ENCODE measurements around the gene COX4I1. TPM values are rescaled to one million over a fixed set of nuclear protein-coding genes. Genes with fewer than 3 reads are reported as not detected.

COX4I1 gene
- polyA plus RNA-seq, 1 experiment = 828 TPM

- no peak for TF ChIP-seq CTCF (IDR thresholded peaks at IDR 0.05; ENCODE audit: low read depth, low read length)
- DNase-seq (ENCODE audit: low read depth, low spot score) = no peak
- Histone ChIP-seq H3K27ac (ENCODE audit: low read depth, low read length) (no peak overlapping the region), H3K27me3 (ENCODE audit: control insufficient read depth, insufficient read depth, low read length) (peaks cover 65% of the 10 kb centered on the region), H3K9me3 (ENCODE audit: control insufficient read depth, insufficient read depth, low read length) (peaks cover 4% of the 10 kb centered on the region), H3K4me3 (ENCODE audit: low read depth, low read length) (no peak overlapping the region)
- ChIA-PET CTCF (no interaction called here), POLR2A (no interaction called here)
Measured at GRCh38 chr16:85843471-85844168, 44.1 kb downstream of the COX4I1 start.

- Histone ChIP-seq H3K9me3 (ENCODE audit: control insufficient read depth, insufficient read depth, low read length) (peaks cover 4% of the 10 kb centered on the region), H3K4me3 (ENCODE audit: low read depth, low read length) (no peak overlapping the region), H3K27me3 (ENCODE audit: control insufficient read depth, insufficient read depth, low read length) (peaks cover 62% of the 10 kb centered on the region), H3K27ac (ENCODE audit: low read depth, low read length) (no peak overlapping the region)
- no peak for DNase-seq (ENCODE audit: low read depth, low spot score)
- CTCF ChIA-PET = interaction anchor here (1.6 kb wide), 1 partner anchor 23 kb away, joined by 5 read pairs; no protein-coding TSS in a partner anchor
- POLR2A ChIA-PET = no interaction called here
- no peak for TF ChIP-seq CTCF (IDR thresholded peaks at IDR 0.05; ENCODE audit: low read depth, low read length)
Measured at GRCh38 chr16:85844169-85844481, 44.6 kb downstream of the COX4I1 start.

GRCh38 chr16:85844786-85845185 lies 45.3 kb downstream of the COX4I1 start:
- TF ChIP-seq CTCF (IDR thresholded peaks at IDR 0.05; ENCODE audit: low read depth, low read length) = no peak
- H3K27me3 ChIP-seq (ENCODE audit: control insufficient read depth, insufficient read depth, low read length) = peaks cover 68% of the 10 kb centered on the region
- DNase-seq (ENCODE audit: low read depth, low spot score) = no peak
- CTCF ChIA-PET = interaction anchor here (0.6 to 1.6 kb wide), 3 partner anchors 23 to 559 kb away, joined by 3 to 5 read pairs (median 3); no protein-coding TSS in a partner anchor
- peaks cover 4% of the 10 kb centered on the region for H3K9me3 ChIP-seq (ENCODE audit: control insufficient read depth, insufficient read depth, low read length)
- POLR2A ChIA-PET = no interaction called here
- no peak overlapping the region for H3K4me3 ChIP-seq (ENCODE audit: low read depth, low read length)
- H3K27ac ChIP-seq (ENCODE audit: low read depth, low read length) = no peak overlapping the region

GRCh38 chr16:85845266-85845665 lies 45.8 kb downstream of the COX4I1 start:
- POLR2A ChIA-PET = no interaction called here

More at GRCh38 chr16:85845266-85845665, 45.8 kb downstream of the COX4I1 start:
- Histone ChIP-seq H3K4me3 (ENCODE audit: low read depth, low read length) (no peak overlapping the region), H3K27me3 (ENCODE audit: control insufficient read depth, insufficient read depth, low read length) (peaks cover 71% of the 10 kb centered on the region), H3K27ac (ENCODE audit: low read depth, low read length) (no peak overlapping the region), H3K9me3 (ENCODE audit: control insufficient read depth, insufficient read depth, low read length) (peaks cover 4% of the 10 kb centered on the region)
- CTCF ChIA-PET = interaction anchor here (0.6 to 1.6 kb wide), 3 partner anchors 24 to 559 kb away, joined by 3 to 5 read pairs (median 3); no protein-coding TSS in a partner anchor
- no peak for TF ChIP-seq CTCF (IDR thresholded peaks at IDR 0.05; ENCODE audit: low read depth, low read length)
- no peak for DNase-seq (ENCODE audit: low read depth, low spot score)
